HG02884 (cell line): ENCODE data around the gene DEGS2.
"Not testable (repeated sequence)": the region's sequence is repeated elsewhere in the genome, so short reads cannot be mapped to it uniquely, and the experiment has no call there.

Source experiments
- ATAC-seq: cut with Tn5 transposase; IDR thresholded peaks from one replicate; pipeline ENCODE4 v1.9.1; 2021; ENCODE audit warnings: mild to moderate bottlenecking, moderate library complexity; ENCODE audit not compliant: unreplicated experiment

The DEGS2 gene

GRCh38 chr14:100180671-100181070 is 21.2 kb upstream of the DEGS2 start:
- ATAC-seq: not testable (repeated sequence)

- ATAC-seq: no peak
Measured at GRCh38 chr14:100178691-100179090, 19.2 kb upstream of the DEGS2 start.

GRCh38 chr14:100176811-100177327 is 17.4 kb upstream of the DEGS2 start:
- no peak for ATAC-seq

GRCh38 chr14:100173353-100173752 is 13.9 kb upstream of the DEGS2 start:
- no peak for ATAC-seq

- ATAC-seq: no peak
Measured at GRCh38 chr14:100172811-100173210, 13.4 kb upstream of the DEGS2 start.

- ATAC-seq: no peak
Measured at GRCh38 chr14:100170880-100171279, 11.4 kb upstream of the DEGS2 start.

- no peak for ATAC-seq
Measured at GRCh38 chr14:100168506-100168905, 9.1 kb upstream of the DEGS2 start.

GRCh38 chr14:100165831-100166440 is 6.5 kb upstream of the DEGS2 start:
- no peak for ATAC-seq

GRCh38 chr14:100165376-100165775 is 5.9 kb upstream of the DEGS2 start:
- ATAC-seq: no peak

GRCh38 chr14:100160534-100160916 is 1.1 kb upstream of the DEGS2 start:
- ATAC-seq: no peak

- no peak for ATAC-seq
Measured at GRCh38 chr14:100159865-100160533, 554 bp upstream of the DEGS2 start.

- ATAC-seq: no peak
Measured at GRCh38 chr14:100158566-100159093, 815 bp downstream of the DEGS2 start.

- ATAC-seq: not testable (repeated sequence)
Measured at GRCh38 chr14:100157548-100158232, 1.8 kb downstream of the DEGS2 start.

GRCh38 chr14:100156776-100157175 is 2.7 kb downstream of the DEGS2 start:
- ATAC-seq: no peak

GRCh38 chr14:100155756-100156616 is 3.5 kb downstream of the DEGS2 start:
- no peak for ATAC-seq

GRCh38 chr14:100155049-100155621 is 4.3 kb downstream of the DEGS2 start:
- ATAC-seq: no peak

- no peak for ATAC-seq
Measured at GRCh38 chr14:100153560-100153959, 5.9 kb downstream of the DEGS2 start.

- ATAC-seq: no peak
Measured at GRCh38 chr14:100152091-100152490, 7.4 kb downstream of the DEGS2 start.

- no peak for ATAC-seq
Measured at GRCh38 chr14:100150932-100151587, 8.4 kb downstream of the DEGS2 start.
